ENCODE measurements around the gene AQP2.

GRCh38 chr12:49972129-49972528 is 21.6 kb downstream of the AQP2 start:
- TF ChIP-seq CTCF (IDR thresholded peaks at IDR 0.05; ENCODE audit: poor library complexity): no peak
- TF ChIP-seq EZH2 (IDR thresholded peaks at IDR 0.05; ENCODE audit: borderline replicate concordance): no peak

All from hepatocyte (in vitro differentiated cells).